PFSK-1 (cell line): ENCODE measurements around the gene NAT16.
A peak's percentile ranks its signal among the peaks of the same experiment; 100 is the strongest.

Source experiments
- FOXP2 ChIP-seq: optimal IDR thresholded peaks from 2 replicates; pipeline ENCODE3; 2011; ENCODE audit warnings: borderline replicate concordance, control low read depth, inconsistent platforms; ENCODE audit not compliant: insufficient read depth; ENCODE audit errors: extremely low read length, extremely low read depth
- POLR2AphosphoS5 ChIP-seq: IDR thresholded peaks from 2 replicates; pipeline ENCODE4 v1.6.1; 2012; ENCODE audit warnings: low read depth, mild to moderate bottlenecking, control low read depth, low read length, moderate library complexity
- SIN3A ChIP-seq: IDR thresholded peaks from 2 replicates; pipeline ENCODE4 v1.6.1; 2012; ENCODE audit warnings: mild to moderate bottlenecking, low read length, moderate library complexity, borderline replicate concordance; ENCODE audit not compliant: insufficient read depth
- TAF1 ChIP-seq: IDR thresholded peaks from 2 replicates; pipeline ENCODE4 v1.6.1; 2012; ENCODE audit warnings: low read length, control low read depth, borderline replicate concordance; ENCODE audit not compliant: insufficient read depth
- TF ChIP-seq, protein P1 (sequence below), 2 experiments: IDR thresholded peaks; 2 replicates each; pipeline versions ENCODE4 v1.6.1 to v1.8.0; 2011 to 2012; ENCODE audit warnings: low read depth in 2 of 2, low read length in 2 of 2, control low read depth in 1 of 2, inconsistent platforms in 1 of 2, mild to moderate bottlenecking in 1 of 2, moderate library complexity in 1 of 2; ENCODE audit not compliant: insufficient read depth in 1 of 2

NAT16 gene

DNA sequence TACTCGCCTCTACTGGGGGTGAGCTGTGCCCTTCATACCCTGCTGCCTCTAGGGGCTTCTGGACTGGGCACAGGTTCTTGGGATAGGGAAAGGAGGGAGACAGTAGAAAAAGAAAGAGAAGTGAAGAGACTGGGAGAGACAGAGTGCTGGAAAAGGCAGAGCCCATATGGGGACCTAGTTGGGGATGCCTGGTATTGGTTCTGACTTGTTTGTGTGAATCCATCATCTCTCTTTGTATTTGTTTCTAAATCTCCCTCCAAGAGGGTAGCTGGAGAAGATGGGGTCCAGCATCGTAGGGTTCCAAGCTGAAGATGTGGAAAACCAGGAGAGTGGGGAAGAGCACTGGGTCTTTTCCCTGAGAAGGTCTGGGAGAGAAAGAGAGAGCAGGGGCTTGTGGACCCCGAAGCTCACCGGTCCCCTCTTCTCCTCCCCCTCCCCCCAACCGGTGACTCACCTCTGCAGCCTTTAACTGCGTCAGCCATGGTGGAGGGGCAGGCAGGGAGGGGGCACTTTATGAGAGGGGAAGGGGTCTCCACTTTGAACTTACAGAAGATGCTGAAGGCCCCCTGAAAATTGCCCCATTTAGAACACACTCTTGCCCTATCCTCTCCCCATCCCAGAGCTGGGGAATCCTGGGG lies 11.6 kb downstream of the NAT16 start:
- TF ChIP-seq TAF1: no peak
- TF ChIP-seq, protein P1, sequence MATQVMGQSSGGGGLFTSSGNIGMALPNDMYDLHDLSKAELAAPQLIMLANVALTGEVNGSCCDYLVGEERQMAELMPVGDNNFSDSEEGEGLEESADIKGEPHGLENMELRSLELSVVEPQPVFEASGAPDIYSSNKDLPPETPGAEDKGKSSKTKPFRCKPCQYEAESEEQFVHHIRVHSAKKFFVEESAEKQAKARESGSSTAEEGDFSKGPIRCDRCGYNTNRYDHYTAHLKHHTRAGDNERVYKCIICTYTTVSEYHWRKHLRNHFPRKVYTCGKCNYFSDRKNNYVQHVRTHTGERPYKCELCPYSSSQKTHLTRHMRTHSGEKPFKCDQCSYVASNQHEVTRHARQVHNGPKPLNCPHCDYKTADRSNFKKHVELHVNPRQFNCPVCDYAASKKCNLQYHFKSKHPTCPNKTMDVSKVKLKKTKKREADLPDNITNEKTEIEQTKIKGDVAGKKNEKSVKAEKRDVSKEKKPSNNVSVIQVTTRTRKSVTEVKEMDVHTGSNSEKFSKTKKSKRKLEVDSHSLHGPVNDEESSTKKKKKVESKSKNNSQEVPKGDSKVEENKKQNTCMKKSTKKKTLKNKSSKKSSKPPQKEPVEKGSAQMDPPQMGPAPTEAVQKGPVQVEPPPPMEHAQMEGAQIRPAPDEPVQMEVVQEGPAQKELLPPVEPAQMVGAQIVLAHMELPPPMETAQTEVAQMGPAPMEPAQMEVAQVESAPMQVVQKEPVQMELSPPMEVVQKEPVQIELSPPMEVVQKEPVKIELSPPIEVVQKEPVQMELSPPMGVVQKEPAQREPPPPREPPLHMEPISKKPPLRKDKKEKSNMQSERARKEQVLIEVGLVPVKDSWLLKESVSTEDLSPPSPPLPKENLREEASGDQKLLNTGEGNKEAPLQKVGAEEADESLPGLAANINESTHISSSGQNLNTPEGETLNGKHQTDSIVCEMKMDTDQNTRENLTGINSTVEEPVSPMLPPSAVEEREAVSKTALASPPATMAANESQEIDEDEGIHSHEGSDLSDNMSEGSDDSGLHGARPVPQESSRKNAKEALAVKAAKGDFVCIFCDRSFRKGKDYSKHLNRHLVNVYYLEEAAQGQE (IDR thresholded peaks at IDR 0.05; ENCODE audit: insufficient read depth in 1 of 2, low read depth in 2 of 2, low read length in 2 of 2): no peak
- no peak for TF ChIP-seq FOXP2
- TF ChIP-seq POLR2AphosphoS5: no peak
- no peak for TF ChIP-seq SIN3A

DNA sequence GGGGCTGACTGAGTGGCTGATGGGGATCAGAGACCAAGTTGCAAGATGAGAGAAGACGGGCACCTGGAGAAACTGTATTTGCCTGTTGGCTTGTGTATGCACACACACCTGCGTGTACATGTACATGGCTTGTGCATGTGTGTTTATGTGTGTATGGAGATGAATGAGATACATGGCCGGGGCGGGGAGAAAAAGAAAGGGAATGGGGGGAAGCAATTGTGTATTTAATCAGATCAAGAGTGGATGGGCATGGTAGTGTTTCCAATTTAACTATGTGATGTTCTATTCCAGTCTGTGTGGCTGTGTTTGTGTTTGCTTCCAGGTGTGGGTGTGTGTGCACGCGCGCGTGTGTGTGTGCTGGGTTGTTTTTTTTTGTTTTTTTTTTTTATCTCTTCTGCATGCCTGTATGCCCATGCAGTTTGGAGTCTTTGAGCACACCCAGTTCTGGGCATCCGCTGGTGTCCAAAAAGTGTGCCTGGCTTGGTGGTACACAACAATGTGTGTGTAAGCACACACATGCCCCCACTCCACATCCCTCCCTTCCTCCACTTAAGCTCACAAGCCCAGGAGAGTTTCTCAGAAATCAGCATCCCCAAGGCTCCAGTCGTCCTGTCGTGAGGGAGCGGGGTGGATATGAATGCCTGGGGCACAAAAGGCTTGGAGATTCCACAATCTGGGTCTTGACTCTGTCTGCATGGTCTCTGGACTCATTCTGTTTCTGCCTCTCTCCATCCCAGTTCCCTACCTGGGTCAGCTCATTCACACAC lies 12.3 kb downstream of the NAT16 start:
- TF ChIP-seq FOXP2 (no peak), SIN3A (0 out of 2 replicates have a peak, but pooled peaks have one; percentile 4)

DNA sequence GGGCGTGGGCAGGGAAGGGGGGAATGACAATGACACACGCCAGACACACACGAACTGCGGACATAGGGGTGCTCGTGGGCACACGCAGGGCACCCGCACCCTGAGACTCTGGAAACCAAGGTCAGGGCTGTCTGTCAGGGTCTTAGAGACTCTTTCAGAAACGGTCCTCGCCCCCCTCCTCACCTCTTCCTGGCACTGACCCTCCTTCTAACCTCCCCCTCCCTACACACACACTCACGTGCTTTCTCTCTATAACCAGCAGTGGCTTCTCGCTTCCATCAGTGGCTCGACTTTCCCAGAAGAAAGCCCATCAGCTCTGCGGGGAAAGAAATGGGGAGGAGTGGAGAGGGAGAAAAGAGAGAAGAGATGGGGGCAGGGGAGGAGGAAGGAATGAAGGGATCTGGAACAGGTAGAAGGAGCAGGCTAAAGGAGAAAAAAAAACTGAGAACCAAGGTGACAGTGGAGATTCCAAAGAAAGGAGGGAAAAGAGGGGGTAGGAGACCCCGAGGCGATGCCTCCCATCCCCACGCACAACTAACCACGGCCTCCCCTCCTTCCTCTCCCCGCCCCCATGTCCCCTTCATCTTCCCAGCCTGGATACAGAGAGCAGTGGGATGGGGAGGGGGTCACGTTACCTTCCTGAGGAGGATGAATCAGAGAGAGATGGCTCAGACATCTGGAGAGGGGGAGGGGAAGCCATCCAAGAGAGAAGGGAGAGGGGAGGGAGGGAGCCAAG lies 13.0 kb downstream of the NAT16 start:
- TF ChIP-seq, protein P1 (IDR thresholded peaks at IDR 0.05; ENCODE audit: insufficient read depth in 1 of 2, low read depth in 2 of 2, low read length in 2 of 2): no peak
- TF ChIP-seq FOXP2: no peak
- TF ChIP-seq TAF1: no peak
- TF ChIP-seq POLR2AphosphoS5: peak; percentile 51
- peak; percentile 77; the same call in 1 of the 2 replicates for TF ChIP-seq SIN3A

DNA sequence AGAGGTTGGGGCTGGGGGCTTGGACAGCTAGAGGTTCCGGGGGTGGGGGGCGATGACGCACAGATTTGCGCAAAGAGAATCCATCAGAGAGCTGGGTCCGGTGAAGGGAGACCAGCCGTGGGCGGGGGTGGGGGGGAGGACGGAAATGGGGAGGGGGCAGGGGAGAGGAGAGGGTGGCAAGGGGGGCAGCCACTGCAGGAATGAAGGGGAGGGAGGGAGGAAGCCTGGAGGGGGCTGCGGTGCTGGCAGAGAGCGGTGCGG lies 13.5 kb downstream of the NAT16 start:
- TF ChIP-seq SIN3A: no peak
- TF ChIP-seq POLR2AphosphoS5: no peak
- TF ChIP-seq TAF1: no peak
- TF ChIP-seq FOXP2: no peak
- TF ChIP-seq, protein P1 (IDR thresholded peaks at IDR 0.05; ENCODE audit: insufficient read depth in 1 of 2, low read depth in 2 of 2, low read length in 2 of 2): no peak

DNA sequence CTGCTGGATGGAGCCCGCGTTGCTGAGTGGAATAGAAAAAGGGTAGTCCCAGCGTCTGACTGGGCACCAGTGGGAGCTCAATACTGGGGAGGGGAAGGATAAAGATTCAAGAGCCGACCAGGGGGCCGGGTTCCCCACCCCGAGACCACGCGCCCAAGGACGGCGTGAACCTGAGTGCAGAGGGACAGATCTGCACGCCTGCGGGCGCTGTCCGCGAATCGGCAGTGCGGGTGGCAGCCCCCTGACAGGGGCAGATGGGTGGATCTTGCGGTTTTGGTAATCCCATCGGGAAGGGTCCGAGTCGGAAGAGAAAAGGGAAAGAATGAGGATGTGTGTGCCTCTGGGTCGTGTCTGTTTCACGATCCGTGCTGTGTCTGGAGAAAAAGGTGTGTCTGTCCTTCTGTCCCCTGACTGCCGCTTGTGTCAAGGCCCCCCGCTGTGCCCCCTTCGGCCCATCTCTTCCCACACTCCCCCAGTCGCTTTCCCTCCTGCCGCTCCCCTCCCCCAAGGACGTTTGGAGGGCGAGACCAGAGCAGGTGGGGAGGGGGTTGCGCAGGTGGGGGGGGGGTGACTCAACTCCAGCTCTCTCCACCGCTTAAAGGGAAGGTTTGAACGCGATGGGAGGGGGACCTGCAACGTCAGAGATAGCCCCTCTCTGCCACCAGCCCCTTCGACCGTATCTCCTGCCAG lies 14.0 kb downstream of the NAT16 start:
- TF ChIP-seq, protein P1 (IDR thresholded peaks at IDR 0.05; ENCODE audit: insufficient read depth in 1 of 2, low read depth in 2 of 2, low read length in 2 of 2): peak in 1 of 2 experiments; percentile 73; a peak in 1 of 4 replicates
- TF ChIP-seq TAF1 (0 out of 2 replicates have a peak, but pooled peaks have one; percentile 30), POLR2AphosphoS5 (peak; percentile 64; the same call in 1 of the 2 replicates), SIN3A (peak; percentile 26; the same call in 1 of the 2 replicates), FOXP2 (no peak)
